Vagina (tissue), 2 donors: Measurements from ENCODE around the gene RAB24. TPM values are rescaled to one million over a fixed set of nuclear protein-coding genes. Genes with fewer than 3 reads are reported as not detected.
"Not testable (repeated sequence)": the region's sequence is repeated elsewhere in the genome, so short reads cannot be mapped to it uniquely, and the experiment has no call there.

Source experiments
- DNase-seq, 2 donors: peaks; one replicate each; pipeline ENCODE4 v3.0.0-alpha.2; 2017; ENCODE audit errors: extremely low spot score in 2 of 2
- H3K27ac ChIP-seq: fragments of 200-600 bp; sonication (generic); one replicate; pipeline ENCODE4 v1.5.1; 2019
- H3K27me3 ChIP-seq: fragments of 200-600 bp; sonication (generic); one replicate; pipeline ENCODE4 v1.5.1; 2019
- H3K36me3 ChIP-seq, 2 donors: fragments of 200-600 bp; sonication (generic); one replicate each; pipeline ENCODE4 v1.5.1; 2017 to 2019
- H3K4me1 ChIP-seq: fragments of 200-600 bp; sonication (generic); one replicate; pipeline ENCODE4 v1.5.1; 2019
- H3K4me3 ChIP-seq, 2 donors: fragments of 200-600 bp; sonication (generic); 1 replicate in 1 of 2; 2 replicates in 1 of 2; pipeline ENCODE4 v1.5.1; 2016 to 2019
- H3K9me3 ChIP-seq: fragments of 200-600 bp; sonication (generic); one replicate; pipeline ENCODE4 v1.5.1; 2019
- CTCF ChIP-seq, 3 experiments: fragments of 450-650 bp in 2 of 3; fragments of 200-600 bp in 1 of 3; sonication (generic) in 1 of 3; IDR thresholded peaks; one replicate each; pipeline ENCODE4 v1.5.1; 2017 to 2019; ENCODE audit warnings: antibody characterized with exemption in 3 of 3, mild to moderate bottlenecking in 2 of 3, moderate library complexity in 2 of 3
- POLR2A ChIP-seq, 2 donors: fragments of 450-650 bp; IDR thresholded peaks; one replicate each; pipeline ENCODE4 v1.6.1; 2017; ENCODE audit warnings: antibody characterized with exemption in 2 of 2, mild to moderate bottlenecking in 2 of 2, moderate library complexity in 2 of 2
- POLR2AphosphoS5 ChIP-seq, 2 donors: sonication (generic); formaldehyde crosslinking; IDR thresholded peaks; one replicate each; pipeline ENCODE4 v1.9.0; 2017; ENCODE audit warnings: antibody characterized with exemption in 2 of 2, mild to moderate bottlenecking in 2 of 2, low read depth in 1 of 2; ENCODE audit not compliant: insufficient read depth in 1 of 2
- intact Hi-C: fragments of 100-400 bp; cut with DNase I; formaldehyde crosslinking; loops from one replicate; pipeline ENCODE4 v1.15.1; 2023
- total RNA-seq: library from RNA; depleted of rRNA; stranded (reverse); fragments of >200 nt; gene quantifications from one replicate; pipeline ENCODE4 v1.2.3, GENCODE V29; 2016

RAB24 gene
- total RNA-seq, 1 donor from 2014 or later, result 48.6 TPM

GRCh38 chr5:177260961-177261360, 42.6 kb downstream of the RAB24 start:
- no peaks in the 10 kb centered on the region for H3K9me3 ChIP-seq
- no peak for TF ChIP-seq CTCF (IDR thresholded peaks at IDR 0.05)
- no peak for TF ChIP-seq POLR2A (IDR thresholded peaks at IDR 0.05)
- TF ChIP-seq POLR2AphosphoS5 (IDR thresholded peaks at IDR 0.05; ENCODE audit: insufficient read depth in 1 of 2, low read depth in 1 of 2), result no peak
- H3K27ac ChIP-seq, result no peak overlapping the region
- intact Hi-C loops, result no loop called here
- no peak for DNase-seq
- H3K27me3 ChIP-seq, result no peaks in the 10 kb centered on the region
- no peak overlapping the region for H3K4me3 ChIP-seq
- H3K4me1 ChIP-seq, result no peaks in the 10 kb centered on the region
- peaks cover 0 to 47% of the 10 kb centered on the region in 2 donors for H3K36me3 ChIP-seq

- intact Hi-C loops, H3K27ac ChIP-seq, H3K27me3 ChIP-seq, H3K9me3 ChIP-seq, DNase-seq, H3K4me1 ChIP-seq, H3K4me3 ChIP-seq: not testable (repeated sequence)
- H3K36me3 ChIP-seq, result peaks cover 0 to 53% of the 10 kb centered on the region in 2 donors
Measured at GRCh38 chr5:177258711-177259110, 44.8 kb downstream of the RAB24 start.

DNA sequence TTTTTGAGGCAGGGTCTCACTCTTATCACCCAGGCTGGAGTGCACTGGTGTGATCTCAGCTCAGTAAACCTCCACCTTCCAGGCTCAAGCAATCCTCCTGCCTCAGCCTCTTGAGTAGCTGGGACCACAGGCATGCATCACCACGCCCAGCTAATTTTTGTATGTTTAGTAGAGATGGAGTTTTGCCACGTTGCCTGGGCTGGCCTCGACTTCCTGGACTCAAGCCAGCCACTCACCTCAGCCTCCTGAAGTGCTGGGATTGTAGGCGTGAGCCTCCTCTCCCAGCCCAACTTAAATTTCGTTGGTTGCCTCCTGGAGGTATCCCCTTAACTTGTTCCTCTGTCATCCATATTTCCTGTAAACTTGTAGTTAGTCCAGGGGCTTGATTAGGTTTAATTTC, 47.2 kb downstream of the RAB24 start:
- no peaks in the 10 kb centered on the region for H3K9me3 ChIP-seq
- no peak overlapping the region for H3K27ac ChIP-seq
- no peaks in the 10 kb centered on the region for H3K4me1 ChIP-seq
- H3K36me3 ChIP-seq, result peaks cover 0 to 66% of the 10 kb centered on the region in 2 donors
- DNase-seq, result no peak
- no peak overlapping the region for H3K4me3 ChIP-seq
- H3K27me3 ChIP-seq, result no peaks in the 10 kb centered on the region
- intact Hi-C loops, result no loop called here
- TF ChIP-seq CTCF (IDR thresholded peaks at IDR 0.05) (no peak), POLR2AphosphoS5 (IDR thresholded peaks at IDR 0.05; ENCODE audit: insufficient read depth in 1 of 2, low read depth in 1 of 2) (no peak), POLR2A (IDR thresholded peaks at IDR 0.05) (no peak)

DNA sequence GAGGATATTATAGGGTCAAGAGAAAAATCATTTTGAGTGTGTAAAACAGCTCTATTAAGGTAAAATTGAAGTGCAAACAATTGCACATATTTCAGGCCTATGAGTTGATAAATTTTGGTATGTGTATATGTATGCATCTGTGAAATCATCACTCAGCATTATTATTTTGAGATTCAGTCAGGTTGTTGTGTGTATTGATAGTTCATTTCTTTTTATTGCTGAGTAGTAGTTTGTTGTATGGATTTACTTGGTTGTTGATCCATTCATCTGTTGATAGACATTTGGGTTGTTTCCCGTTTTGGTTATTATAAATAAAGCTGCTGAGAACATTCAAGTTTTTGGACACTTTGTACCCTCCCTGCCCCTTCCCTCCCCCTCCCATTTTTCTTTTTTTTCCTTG, 50.3 kb downstream of the RAB24 start:
- H3K4me1 ChIP-seq, result no peaks in the 10 kb centered on the region
- H3K4me3 ChIP-seq, result no peak overlapping the region
- H3K27ac ChIP-seq, result no peak overlapping the region
- intact Hi-C loops, result no loop called here
- TF ChIP-seq POLR2AphosphoS5 (IDR thresholded peaks at IDR 0.05; ENCODE audit: insufficient read depth in 1 of 2, low read depth in 1 of 2) (no peak), POLR2A (IDR thresholded peaks at IDR 0.05) (no peak), CTCF (IDR thresholded peaks at IDR 0.05) (no peak)
- no peaks in the 10 kb centered on the region for H3K9me3 ChIP-seq
- DNase-seq, result no peak
- no peaks in the 10 kb centered on the region for H3K27me3 ChIP-seq
- peaks cover 0 to 72% of the 10 kb centered on the region in 2 donors for H3K36me3 ChIP-seq

Other genes with a start within 250 kb of the RAB24 start
- 12.0 TPM for gene FGFR4, start 216.8 kb downstream of the RAB24 start, total RNA-seq
- 45.4 TPM for gene NSD1, start 169.9 kb downstream of the RAB24 start, total RNA-seq
- gene PRELID1, start 80 bp upstream of the RAB24 start, total RNA-seq, result 93.3 TPM
- 5.4 TPM for gene MXD3, start 8.2 kb upstream of the RAB24 start, total RNA-seq
- 166 TPM for gene LMAN2, start 47.9 kb upstream of the RAB24 start, total RNA-seq
- 49.1 TPM for gene RGS14, start 54.2 kb upstream of the RAB24 start, total RNA-seq
- not detected for gene SLC34A1, start 80.7 kb upstream of the RAB24 start, total RNA-seq
- not detected for gene PFN3, start 96.9 kb upstream of the RAB24 start, total RNA-seq
- 5.2 TPM for gene F12, start 105.8 kb upstream of the RAB24 start, total RNA-seq
- gene GRK6, start 123.0 kb upstream of the RAB24 start, total RNA-seq, result 28.7 TPM
- gene PRR7, start 143.1 kb upstream of the RAB24 start, total RNA-seq, result 1.2 TPM
- gene DBN1, start 169.9 kb upstream of the RAB24 start, total RNA-seq, result 69.0 TPM
- 118 TPM for gene PDLIM7, start 193.9 kb upstream of the RAB24 start, total RNA-seq
- gene DOK3, start 206.1 kb upstream of the RAB24 start, total RNA-seq, result 12.0 TPM
- gene DDX41, start 213.2 kb upstream of the RAB24 start, total RNA-seq, result 125 TPM